ENCODE data around the gene ABCA1.

- TF ChIP-seq CTCF (IDR thresholded peaks at IDR 0.05 in 4 of 5, conservative IDR thresholded peaks at IDR 0.05 in 1 of 5) (no peak), POLR2A (IDR thresholded peaks at IDR 0.05) (no peak)
These were observed 78.9 kb downstream of the ABCA1 start for GRCh38 chr9:104849023-104849422.
